ENCODE data around the gene IGSF21. TPM values are rescaled to one million over a fixed set of nuclear protein-coding genes. Genes with fewer than 3 reads are reported as not detected.

IGSF21 gene
- polyA plus RNA-seq, 1 experiment: not detected

DNA sequence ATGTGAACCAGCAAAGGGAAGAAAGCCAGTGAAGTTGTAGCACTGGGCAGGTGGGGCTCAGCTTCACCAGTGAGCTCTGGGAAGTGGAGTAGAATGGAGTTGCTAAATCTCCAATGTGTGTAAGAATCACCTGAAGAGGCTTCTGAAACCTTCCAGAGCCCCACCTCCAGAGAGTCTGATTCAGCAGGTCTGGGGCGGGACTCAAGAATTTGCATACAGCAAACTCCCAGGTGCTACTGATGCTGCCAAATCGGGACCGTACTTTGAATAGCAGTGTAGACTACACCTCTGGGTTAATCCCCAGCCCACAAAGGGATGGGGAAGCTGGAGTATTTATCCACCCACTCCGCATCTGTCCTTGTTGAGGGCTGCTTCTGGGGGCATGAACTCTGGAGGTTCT lies 154.3 kb downstream of the IGSF21 start:
- H3K9me3 ChIP-seq (ENCODE audit: control insufficient read depth, insufficient read depth, low read length): peaks cover 5% of the 10 kb centered on the region
- H3K4me3 ChIP-seq (ENCODE audit: low read depth, low read length): no peak overlapping the region
- H3K27me3 ChIP-seq (ENCODE audit: control insufficient read depth, insufficient read depth, low read length): no peaks in the 10 kb centered on the region
- POLR2A ChIA-PET: no interaction called here
- TF ChIP-seq CTCF (IDR thresholded peaks at IDR 0.05; ENCODE audit: low read depth, low read length): no peak
- no peak for DNase-seq (ENCODE audit: low read depth, low spot score)
- no peak overlapping the region for H3K27ac ChIP-seq (ENCODE audit: low read depth, low read length)
- CTCF ChIA-PET: no interaction called here

DNA sequence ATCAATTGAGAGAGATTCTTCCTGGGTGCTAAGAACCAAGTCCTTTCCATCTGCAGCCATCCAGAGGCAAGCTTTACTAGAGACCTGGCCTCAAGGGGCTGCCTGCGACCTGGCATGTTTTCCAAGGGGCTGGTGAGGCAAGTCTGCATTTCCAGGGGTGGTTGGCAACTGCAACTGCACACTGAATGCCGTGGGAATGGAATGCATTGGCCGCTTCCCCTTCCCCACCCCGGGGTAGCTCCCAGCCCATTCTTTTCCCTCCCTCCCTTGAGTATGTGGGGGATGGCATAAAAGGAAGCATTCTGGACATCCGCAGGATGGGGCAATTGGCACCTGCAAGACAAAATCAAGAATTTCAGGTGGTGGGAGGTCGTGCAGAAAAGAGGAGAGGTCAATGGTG lies 155.1 kb downstream of the IGSF21 start:
- Histone ChIP-seq H3K9me3 (ENCODE audit: control insufficient read depth, insufficient read depth, low read length) (peaks cover 5% of the 10 kb centered on the region), H3K27ac (ENCODE audit: low read depth, low read length) (no peak overlapping the region), H3K4me3 (ENCODE audit: low read depth, low read length) (no peak overlapping the region), H3K27me3 (ENCODE audit: control insufficient read depth, insufficient read depth, low read length) (no peaks in the 10 kb centered on the region)
- no peak for TF ChIP-seq CTCF (IDR thresholded peaks at IDR 0.05; ENCODE audit: low read depth, low read length)
- no peak for DNase-seq (ENCODE audit: low read depth, low spot score)
- ChIA-PET POLR2A (no interaction called here), CTCF (no interaction called here)

- Histone ChIP-seq H3K27ac (ENCODE audit: low read depth, low read length) (no peak overlapping the region), H3K27me3 (ENCODE audit: control insufficient read depth, insufficient read depth, low read length) (no peaks in the 10 kb centered on the region), H3K9me3 (ENCODE audit: control insufficient read depth, insufficient read depth, low read length) (peaks cover 5% of the 10 kb centered on the region; the same call in 1 of the 2 replicates), H3K4me3 (ENCODE audit: low read depth, low read length) (no peak overlapping the region)
- DNase-seq (ENCODE audit: low read depth, low spot score): no peak
- no peak for TF ChIP-seq CTCF (IDR thresholded peaks at IDR 0.05; ENCODE audit: low read depth, low read length)
- POLR2A ChIA-PET: no interaction called here
- CTCF ChIA-PET: no interaction called here
These were observed 156.0 kb downstream of the IGSF21 start for GRCh38 chr1:18263547-18264120.

GRCh38 chr1:18264450-18265039 lies 156.9 kb downstream of the IGSF21 start:
- no peak for TF ChIP-seq CTCF (IDR thresholded peaks at IDR 0.05; ENCODE audit: low read depth, low read length)
- DNase-seq (ENCODE audit: low read depth, low spot score): no peak
- ChIA-PET CTCF (no interaction called here), POLR2A (no interaction called here)
- H3K27ac ChIP-seq (ENCODE audit: low read depth, low read length): no peak overlapping the region
- no peak overlapping the region for H3K4me3 ChIP-seq (ENCODE audit: low read depth, low read length)
- no peaks in the 10 kb centered on the region for H3K27me3 ChIP-seq (ENCODE audit: control insufficient read depth, insufficient read depth, low read length)
- H3K9me3 ChIP-seq (ENCODE audit: control insufficient read depth, insufficient read depth, low read length): peaks cover 5% of the 10 kb centered on the region

DNA sequence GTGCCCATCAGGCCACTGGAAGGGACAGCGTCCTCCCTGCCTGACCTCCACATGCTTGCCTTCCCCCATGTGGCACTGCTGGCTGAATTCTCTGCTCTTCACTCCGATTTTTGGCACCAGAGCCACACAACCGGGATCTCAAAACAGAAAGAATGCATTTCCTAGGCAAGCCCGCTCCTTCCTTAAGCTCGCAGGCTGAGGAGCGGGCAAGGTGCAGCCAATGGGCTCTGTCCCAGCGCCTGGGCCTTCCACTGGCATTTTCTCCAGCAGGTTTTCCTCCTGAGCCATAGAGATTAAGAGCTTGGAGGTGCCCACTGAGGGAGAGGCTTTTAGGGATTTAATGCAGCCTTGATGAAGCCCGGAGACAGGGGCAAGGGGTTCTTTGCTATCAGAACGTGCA lies 158.0 kb downstream of the IGSF21 start:
- Histone ChIP-seq H3K9me3 (ENCODE audit: control insufficient read depth, insufficient read depth, low read length) (peaks cover 16% of the 10 kb centered on the region), H3K27ac (ENCODE audit: low read depth, low read length) (no peak overlapping the region), H3K4me3 (ENCODE audit: low read depth, low read length) (no peak overlapping the region), H3K27me3 (ENCODE audit: control insufficient read depth, insufficient read depth, low read length) (no peaks in the 10 kb centered on the region)
- no peak for DNase-seq (ENCODE audit: low read depth, low spot score)
- CTCF ChIA-PET: no interaction called here
- TF ChIP-seq CTCF (IDR thresholded peaks at IDR 0.05; ENCODE audit: low read depth, low read length): no peak
- POLR2A ChIA-PET: no interaction called here
